ENCODE data around the gene CSF3R. TPM values are rescaled to one million over a fixed set of nuclear protein-coding genes. Genes with fewer than 3 reads are reported as not detected.
"Not testable (repeated sequence)": the region's sequence is repeated elsewhere in the genome, so short reads cannot be mapped to it uniquely, and the experiment has no call there.

The CSF3R gene
- total RNA-seq, 2 donors from 2014 or later, result 3.4 to 9.3 TPM

- Histone ChIP-seq H3K36me3 (no peaks in the 10 kb centered on the region), H3K9me3 (no peaks in the 10 kb centered on the region), H3K27me3 (no peaks in the 10 kb centered on the region), H3K4me3 (no peak overlapping the region), H3K27ac (no peak overlapping the region), H3K4me1 (no peaks in the 10 kb centered on the region)
- TF ChIP-seq CTCF (IDR thresholded peaks at IDR 0.05), result no peak
- DNase-seq (ENCODE audit: low spot score), result no peak
These were observed 9.8 kb upstream of the CSF3R start for GRCh38 chr1:36492491-36492890.

GRCh38 chr1:36489258-36490051 lies 6.7 kb upstream of the CSF3R start:
- H3K4me1 ChIP-seq; H3K4me3 ChIP-seq; DNase-seq (ENCODE audit: low spot score): not testable (repeated sequence)

GRCh38 chr1:36487906-36488305 lies 5.2 kb upstream of the CSF3R start:
- no peaks in the 10 kb centered on the region for H3K27me3 ChIP-seq
- DNase-seq (ENCODE audit: low spot score), result no peak
- H3K9me3 ChIP-seq, result no peaks in the 10 kb centered on the region
- no peak for TF ChIP-seq CTCF (IDR thresholded peaks at IDR 0.05)
- H3K36me3 ChIP-seq, result no peaks in the 10 kb centered on the region
- no peak overlapping the region for H3K27ac ChIP-seq
- H3K4me3 ChIP-seq, result no peak overlapping the region
- no peaks in the 10 kb centered on the region for H3K4me1 ChIP-seq

More at GRCh38 chr1:36489258-36490051, 6.7 kb upstream of the CSF3R start:
- not testable (repeated sequence) for H3K27me3 ChIP-seq, H3K36me3 ChIP-seq, H3K27ac ChIP-seq, H3K9me3 ChIP-seq

- not testable (repeated sequence) for H3K27me3 ChIP-seq; H3K9me3 ChIP-seq; H3K4me1 ChIP-seq; H3K4me3 ChIP-seq; H3K27ac ChIP-seq; H3K36me3 ChIP-seq; DNase-seq (ENCODE audit: low spot score)
These were observed 4.6 kb upstream of the CSF3R start for GRCh38 chr1:36487336-36487725.

- Histone ChIP-seq H3K4me1 (peaks cover 0 to 5% of the 10 kb centered on the region in 2 donors), H3K4me3 (no peak overlapping the region), H3K9me3 (no peaks in the 10 kb centered on the region), H3K27me3 (no peaks in the 10 kb centered on the region), H3K27ac (peak overlapping the region in 1 of 2 donors; percentile 25), H3K36me3 (no peaks in the 10 kb centered on the region)
- no peak for TF ChIP-seq CTCF (IDR thresholded peaks at IDR 0.05)
- DNase-seq (ENCODE audit: low spot score), result peak; percentile 74
These were observed 4.0 kb upstream of the CSF3R start for GRCh38 chr1:36486439-36487335.

- no peaks in the 10 kb centered on the region for H3K27me3 ChIP-seq
- H3K27ac ChIP-seq, result no peak overlapping the region
These were observed 3.4 kb upstream of the CSF3R start for GRCh38 chr1:36486093-36486438.

More at GRCh38 chr1:36486093-36486438, 3.4 kb upstream of the CSF3R start:
- Histone ChIP-seq H3K4me3 (no peak overlapping the region), H3K4me1 (peaks cover 0 to 11% of the 10 kb centered on the region in 2 donors), H3K36me3 (no peaks in the 10 kb centered on the region), H3K9me3 (no peaks in the 10 kb centered on the region)
- DNase-seq (ENCODE audit: low spot score), result no peak
- TF ChIP-seq CTCF (IDR thresholded peaks at IDR 0.05), result no peak

Measured in right atrium auricular region (tissue), 2 donors.